Stimulated activated CD4-positive, alpha-beta T cell treated with anti-CD3 and anti-CD28 coated beads, TNF-alpha, amount 100 ng/mL, for 48 hours (primary cell): ENCODE measurements around the gene FRMD3.

ENCODE experiments used
- DNase-seq, 3 donors: peaks; one replicate each; pipeline ENCODE4 v3.0.0-alpha.2; 2020; ENCODE audit warnings: low read depth in 3 of 3

The FRMD3 gene

GRCh38 chr9:83433846-83434245 is 104.4 kb downstream of the FRMD3 start:
- no peak for DNase-seq

- no peak for DNase-seq
These were observed 105.2 kb downstream of the FRMD3 start for GRCh38 chr9:83432877-83433550.

GRCh38 chr9:83432104-83432627 is 106.0 kb downstream of the FRMD3 start:
- no peak for DNase-seq

GRCh38 chr9:83431101-83432060 is 106.8 kb downstream of the FRMD3 start:
- DNase-seq = no peak

GRCh38 chr9:83430681-83431080 is 107.5 kb downstream of the FRMD3 start:
- no peak for DNase-seq

GRCh38 chr9:83429229-83429628 is 109.0 kb downstream of the FRMD3 start:
- no peak for DNase-seq

GRCh38 chr9:83425240-83425639 is 113.0 kb downstream of the FRMD3 start:
- DNase-seq = no peak

- no peak for DNase-seq
These were observed 113.4 kb downstream of the FRMD3 start for GRCh38 chr9:83424831-83425230.

- no peak for DNase-seq
These were observed 114.1 kb downstream of the FRMD3 start for GRCh38 chr9:83423815-83424707.

- DNase-seq = no peak
These were observed 115.7 kb downstream of the FRMD3 start for GRCh38 chr9:83422527-83422926.

GRCh38 chr9:83420486-83420885 is 117.7 kb downstream of the FRMD3 start:
- DNase-seq = no peak

- no peak for DNase-seq
These were observed 118.2 kb downstream of the FRMD3 start for GRCh38 chr9:83419961-83420360.

GRCh38 chr9:83418283-83418682 is 119.9 kb downstream of the FRMD3 start:
- DNase-seq = no peak

GRCh38 chr9:83413367-83413766 is 124.8 kb downstream of the FRMD3 start:
- DNase-seq = no peak

GRCh38 chr9:83410701-83411100 is 127.5 kb downstream of the FRMD3 start:
- no peak for DNase-seq

- no peak for DNase-seq
These were observed 131.3 kb downstream of the FRMD3 start for GRCh38 chr9:83406921-83407320.

GRCh38 chr9:83405759-83406158 is 132.4 kb downstream of the FRMD3 start:
- DNase-seq = no peak

- DNase-seq = no peak
These were observed 134.5 kb downstream of the FRMD3 start for GRCh38 chr9:83403527-83404238.

GRCh38 chr9:83401328-83401900 is 136.8 kb downstream of the FRMD3 start:
- no peak for DNase-seq

- DNase-seq = no peak
These were observed 141.4 kb downstream of the FRMD3 start for GRCh38 chr9:83396813-83397212.

GRCh38 chr9:83396342-83396741 is 141.9 kb downstream of the FRMD3 start:
- no peak for DNase-seq
